ENCODE data around the gene FNDC5.

GRCh38 chr1:32906654-32907053 is 35.9 kb upstream of the FNDC5 start:
- no peak for TF ChIP-seq CTCF (IDR thresholded peaks at IDR 0.05)
- TF ChIP-seq POLR2A (IDR thresholded peaks at IDR 0.05): no peak

All from right lobe of liver (tissue), 4 donors.